HepG2 (cell line): ENCODE measurements around the gene YPEL3. TPM values are rescaled to one million over a fixed set of nuclear protein-coding genes. Genes with fewer than 3 reads are reported as not detected.

Source experiments
- AGO2 ChIP-seq: fragments of 200-400 bp; formaldehyde crosslinking; optimal IDR thresholded peaks from 2 replicates; pipeline ENCODE3; 2017; ENCODE audit warnings: mild to moderate bottlenecking, low read depth, low read length, moderate library complexity
- ATF2 ChIP-seq: sonication (generic); formaldehyde crosslinking; IDR thresholded peaks from 2 replicates; pipeline ENCODE4 v1.4.0; 2020; ENCODE audit warnings: missing genetic modification reagents
- DMTF1 ChIP-seq: sonication (generic); formaldehyde crosslinking; IDR thresholded peaks from 2 replicates; pipeline ENCODE4 v1.4.0; 2020; ENCODE audit warnings: mild to moderate bottlenecking, missing genetic modification reagents
- EEA1 ChIP-seq: sonication (generic); formaldehyde crosslinking; IDR thresholded peaks from 2 replicates; pipeline ENCODE4 v1.5.1; 2020; ENCODE audit warnings: mild to moderate bottlenecking, missing genetic modification reagents, borderline replicate concordance
- IRX3 ChIP-seq: sonication (generic); formaldehyde crosslinking; IDR thresholded peaks from 2 replicates; pipeline ENCODE4 v1.8.1; 2023; ENCODE audit warnings: mild to moderate bottlenecking, low read depth, missing genetic modification reagents, borderline replicate concordance
- KLF11 ChIP-seq: IDR thresholded peaks from 2 replicates; pipeline ENCODE4 v1.6.1; 2016; ENCODE audit warnings: missing compliant biosample characterization
- LRRFIP1 ChIP-seq: sonication (generic); formaldehyde crosslinking; conservative IDR thresholded peaks from 2 replicates; pipeline ENCODE4 v1.4.0; 2020; ENCODE audit warnings: missing genetic modification reagents
- RELA ChIP-seq: sonication (generic); formaldehyde crosslinking; IDR thresholded peaks from 2 replicates; pipeline ENCODE4 v1.4.0; 2020; ENCODE audit warnings: missing genetic modification reagents
- SOX13 ChIP-seq, 3 experiments: fragments of 450-650 bp in 1 of 3; sonication (generic) in 1 of 3; formaldehyde crosslinking in 1 of 3; IDR thresholded peaks in 2 of 3; conservative IDR thresholded peaks in 1 of 3; 2 replicates each; pipeline versions ENCODE4 v1.5.0 to v1.6.1; 2016 to 2020; ENCODE audit warnings: antibody characterized with exemption in 1 of 3, mild to moderate bottlenecking in 1 of 3, missing compliant biosample characterization in 1 of 3, missing genetic modification reagents in 1 of 3, moderate library complexity in 1 of 3
- YY1 ChIP-seq: IDR thresholded peaks from 2 replicates; pipeline ENCODE4 v1.6.1; 2011; ENCODE audit warnings: low read length, low read depth, moderate library complexity, mild to moderate bottlenecking; ENCODE audit not compliant: insufficient read depth, insufficient replicate concordance
- ZNF136 ChIP-seq: sonication (generic); formaldehyde crosslinking; IDR thresholded peaks from 2 replicates; pipeline ENCODE4 v1.8.1; 2022; ENCODE audit warnings: low read depth, mild to moderate bottlenecking, moderate library complexity, missing genetic modification reagents
- ZNF24 ChIP-seq: fragments of 450-650 bp; IDR thresholded peaks from 2 replicates; pipeline ENCODE4 v1.6.1; 2017; ENCODE audit warnings: antibody characterized with exemption, mild to moderate bottlenecking
- ZNF253 ChIP-seq: sonication (generic); formaldehyde crosslinking; IDR thresholded peaks from 2 replicates; pipeline ENCODE4 v1.8.0; 2022; ENCODE audit warnings: mild to moderate bottlenecking, missing genetic modification reagents, borderline replicate concordance
- ZNF281 ChIP-seq: sonication (generic); formaldehyde crosslinking; IDR thresholded peaks from 2 replicates; pipeline ENCODE4 v1.4.0; 2020; ENCODE audit warnings: missing genetic modification reagents, borderline replicate concordance
- ZNF577 ChIP-seq: sonication (generic); formaldehyde crosslinking; IDR thresholded peaks from 2 replicates; pipeline ENCODE4 v1.4.0; 2020; ENCODE audit warnings: mild to moderate bottlenecking, low read depth, missing genetic modification reagents, borderline replicate concordance
- ZNF737 ChIP-seq: sonication (generic); formaldehyde crosslinking; IDR thresholded peaks from 2 replicates; pipeline ENCODE4 v1.5.0; 2020; ENCODE audit warnings: missing genetic modification reagents, mild to moderate bottlenecking, borderline replicate concordance
- ZNF891 ChIP-seq: sonication (generic); formaldehyde crosslinking; IDR thresholded peaks from 2 replicates; pipeline ENCODE4 v1.5.0; 2020; ENCODE audit warnings: mild to moderate bottlenecking, missing genetic modification reagents
- polyA plus RNA-seq, 8 experiments: library from polyadenylated mRNA; depleted of rRNA in 3 of 8; stranded (reverse) in 7 of 8; unstranded in 1 of 8; fragments of >200 nt; fragmentation: Illumina TruSeq in 4 of 8; extraction: Trizol in 4 of 8; gene quantifications; 2 replicates each; pipeline versions ENCODE4 v1.2.1 to v1.2.3, GENCODE V29; 2011 to 2016; ENCODE audit warnings: low read depth in 4 of 8, missing spikeins in 1 of 8, mixed read lengths in 1 of 8; ENCODE audit not compliant: insufficient read depth in 1 of 8
- total RNA-seq, 5 experiments: library from RNA; depleted of rRNA; stranded (reverse); fragments of >200 nt; fragmentation: Illumina TruSeq; extraction: Trizol; gene quantifications; 2 replicates each; pipeline ENCODE4 v1.2.3, GENCODE V29; 2016; ENCODE audit warnings: low read depth in 1 of 5

Gene YPEL3
- total and polyA plus RNA-seq, 2 of the 13 experiments (the other 11 are each of a cell fraction or from before 2014, with no cell fraction given), result 5.4 to 47.0 TPM

GRCh38 chr16:30139583-30140481 lies 43.8 kb upstream of the YPEL3 start (continued):
- TF ChIP-seq DMTF1 (CRISPR knock-in tag) (no peak), YY1 (no peak), ZNF24 (peak; percentile 80), SOX13 (IDR thresholded peaks at IDR 0.05) (peak; percentile 59; the same call in 1 of the 2 replicates), SOX13 (CRISPR knock-in tag; conservative IDR thresholded peaks at IDR 0.05 in 1 of 2, IDR thresholded peaks at IDR 0.05 in 1 of 2) (peak in 1 of 2 experiments; percentile 94; a peak in 2 of 4 replicates), LRRFIP1 (no peak), AGO2 (no peak), ZNF577 (no peak), IRX3 (CRISPR knock-in tag) (no peak), ZNF253 (CRISPR knock-in tag) (no peak), ATF2 (CRISPR knock-in tag) (peak; percentile 93), ZNF891 (CRISPR knock-in tag) (no peak), ZNF737 (CRISPR knock-in tag) (no peak), ZNF281 (peak; percentile 93), EEA1 (CRISPR knock-in tag) (no peak), ZNF136 (no peak), RELA (no peak), KLF11 (CRISPR knock-in tag) (peak; percentile 84; the same call in 1 of the 2 replicates)
